Ishikawa (cell line): Measurements from ENCODE around the gene FOXA2.

Experiments
- CEBPB ChIP-seq: IDR thresholded peaks from 2 replicates; pipeline ENCODE4 v1.6.1; 2012
- CREB1 ChIP-seq: IDR thresholded peaks from 2 replicates; pipeline ENCODE4 v1.6.1; 2012; ENCODE audit warnings: low read depth
- EGR1 ChIP-seq: IDR thresholded peaks from 2 replicates; pipeline ENCODE4 v1.6.1; 2012
- EP300 ChIP-seq: IDR thresholded peaks from 2 replicates; pipeline ENCODE4 v1.6.1; 2012; ENCODE audit warnings: borderline replicate concordance
- FOXM1 ChIP-seq: IDR thresholded peaks from 2 replicates; pipeline ENCODE4 v1.6.1; 2012; ENCODE audit warnings: low read depth, borderline replicate concordance
- NFIC ChIP-seq: IDR thresholded peaks from 2 replicates; pipeline ENCODE4 v1.6.1; 2012
- RAD21 ChIP-seq: IDR thresholded peaks from 2 replicates; pipeline ENCODE4 v1.6.1; 2012; ENCODE audit warnings: low read depth
- TAF1 ChIP-seq: IDR thresholded peaks from 2 replicates; pipeline ENCODE4 v1.6.1; 2012; ENCODE audit warnings: low read depth, mild to moderate bottlenecking
- TCF12 ChIP-seq: IDR thresholded peaks from 2 replicates; pipeline ENCODE4 v1.6.1; 2012; ENCODE audit warnings: low read depth
- TEAD4 ChIP-seq: IDR thresholded peaks from 2 replicates; pipeline ENCODE4 v1.6.1; 2012
- YY1 ChIP-seq: IDR thresholded peaks from 2 replicates; pipeline ENCODE4 v1.6.1; 2012; ENCODE audit warnings: low read depth
- ZBTB7A ChIP-seq: IDR thresholded peaks from 2 replicates; pipeline ENCODE4 v1.6.1; 2012; ENCODE audit warnings: low read depth
- TF ChIP-seq, protein P1 (sequence below): IDR thresholded peaks from 2 replicates; pipeline ENCODE4 v1.6.1; 2012; ENCODE audit warnings: low read depth, mild to moderate bottlenecking
- TF ChIP-seq, protein P2 (sequence below): IDR thresholded peaks from 2 replicates; pipeline ENCODE4 v1.6.1; 2012
- TF ChIP-seq, protein P3 (sequence below): IDR thresholded peaks from 2 replicates; pipeline ENCODE4 v1.6.1; 2012

The FOXA2 gene

DNA sequence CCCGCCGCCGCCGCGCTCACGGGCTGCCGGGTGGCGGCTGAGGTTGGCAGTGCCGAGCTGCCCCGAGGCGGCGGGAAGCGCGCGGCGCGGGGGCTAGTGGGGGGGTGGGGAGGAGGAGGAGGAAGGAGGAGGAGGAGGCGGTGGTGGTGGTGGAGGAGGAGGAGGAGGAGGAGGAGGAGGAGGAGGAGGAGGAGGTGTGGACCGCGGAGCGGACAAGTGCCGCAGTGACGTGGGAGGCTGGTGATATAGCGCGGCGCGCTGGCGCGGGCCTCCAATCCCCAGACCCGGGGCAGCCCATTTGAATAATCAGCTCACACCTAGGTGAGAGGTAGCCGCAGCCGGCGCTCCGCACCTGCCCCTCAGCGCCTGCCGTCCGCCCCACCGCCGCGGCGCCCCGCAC lies at the start of gene FOXA2:
Gene FOXA2, minus strand, starts transcription at position 51 of the 400 bp plus-strand sequence. CDS start 294 bp downstream, outside the sequence.
- TF ChIP-seq FOXM1, result no peak
- no peak for TF ChIP-seq CREB1
- TF ChIP-seq, protein P1, sequence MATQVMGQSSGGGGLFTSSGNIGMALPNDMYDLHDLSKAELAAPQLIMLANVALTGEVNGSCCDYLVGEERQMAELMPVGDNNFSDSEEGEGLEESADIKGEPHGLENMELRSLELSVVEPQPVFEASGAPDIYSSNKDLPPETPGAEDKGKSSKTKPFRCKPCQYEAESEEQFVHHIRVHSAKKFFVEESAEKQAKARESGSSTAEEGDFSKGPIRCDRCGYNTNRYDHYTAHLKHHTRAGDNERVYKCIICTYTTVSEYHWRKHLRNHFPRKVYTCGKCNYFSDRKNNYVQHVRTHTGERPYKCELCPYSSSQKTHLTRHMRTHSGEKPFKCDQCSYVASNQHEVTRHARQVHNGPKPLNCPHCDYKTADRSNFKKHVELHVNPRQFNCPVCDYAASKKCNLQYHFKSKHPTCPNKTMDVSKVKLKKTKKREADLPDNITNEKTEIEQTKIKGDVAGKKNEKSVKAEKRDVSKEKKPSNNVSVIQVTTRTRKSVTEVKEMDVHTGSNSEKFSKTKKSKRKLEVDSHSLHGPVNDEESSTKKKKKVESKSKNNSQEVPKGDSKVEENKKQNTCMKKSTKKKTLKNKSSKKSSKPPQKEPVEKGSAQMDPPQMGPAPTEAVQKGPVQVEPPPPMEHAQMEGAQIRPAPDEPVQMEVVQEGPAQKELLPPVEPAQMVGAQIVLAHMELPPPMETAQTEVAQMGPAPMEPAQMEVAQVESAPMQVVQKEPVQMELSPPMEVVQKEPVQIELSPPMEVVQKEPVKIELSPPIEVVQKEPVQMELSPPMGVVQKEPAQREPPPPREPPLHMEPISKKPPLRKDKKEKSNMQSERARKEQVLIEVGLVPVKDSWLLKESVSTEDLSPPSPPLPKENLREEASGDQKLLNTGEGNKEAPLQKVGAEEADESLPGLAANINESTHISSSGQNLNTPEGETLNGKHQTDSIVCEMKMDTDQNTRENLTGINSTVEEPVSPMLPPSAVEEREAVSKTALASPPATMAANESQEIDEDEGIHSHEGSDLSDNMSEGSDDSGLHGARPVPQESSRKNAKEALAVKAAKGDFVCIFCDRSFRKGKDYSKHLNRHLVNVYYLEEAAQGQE, result no peak
- no peak for TF ChIP-seq TCF12
- TF ChIP-seq RAD21, result no peak
- no peak for TF ChIP-seq NFIC
- no peak for TF ChIP-seq YY1
- TF ChIP-seq, protein P2, sequence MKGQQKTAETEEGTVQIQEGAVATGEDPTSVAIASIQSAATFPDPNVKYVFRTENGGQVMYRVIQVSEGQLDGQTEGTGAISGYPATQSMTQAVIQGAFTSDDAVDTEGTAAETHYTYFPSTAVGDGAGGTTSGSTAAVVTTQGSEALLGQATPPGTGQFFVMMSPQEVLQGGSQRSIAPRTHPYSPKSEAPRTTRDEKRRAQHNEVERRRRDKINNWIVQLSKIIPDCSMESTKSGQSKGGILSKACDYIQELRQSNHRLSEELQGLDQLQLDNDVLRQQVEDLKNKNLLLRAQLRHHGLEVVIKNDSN, result no peak
- TF ChIP-seq EGR1, result no peak
- TF ChIP-seq CEBPB, result no peak
- no peak for TF ChIP-seq EP300
- no peak for TF ChIP-seq TEAD4
- no peak for TF ChIP-seq ZBTB7A

DNA sequence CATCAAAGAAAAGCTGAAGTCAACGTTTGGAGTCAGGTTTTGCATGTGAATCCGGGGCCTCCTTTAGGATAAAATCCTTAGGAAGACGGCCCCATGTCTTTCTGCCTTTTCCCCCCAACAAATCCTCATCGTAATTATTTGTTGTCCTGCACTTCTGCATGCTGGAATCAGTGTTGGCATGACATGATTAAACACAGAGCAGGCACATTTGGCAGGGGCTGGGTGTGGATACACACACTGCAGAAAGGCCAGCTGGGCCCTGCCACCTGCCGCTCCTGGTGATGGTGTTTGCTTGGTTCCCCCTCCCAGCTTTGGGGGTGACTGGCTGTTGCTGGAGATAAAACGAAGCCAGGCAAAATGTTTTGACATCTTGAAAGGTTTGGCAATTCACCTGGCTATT lies 46.3 kb upstream of the FOXA2 start:
- TF ChIP-seq EGR1, result no peak
- TF ChIP-seq RAD21, result no peak
- TF ChIP-seq NFIC, result no peak
- TF ChIP-seq, protein P2, result no peak
- TF ChIP-seq CREB1, result no peak
- no peak for TF ChIP-seq TEAD4
- no peak for TF ChIP-seq FOXM1
- no peak for TF ChIP-seq CEBPB
- TF ChIP-seq TAF1, result no peak
- TF ChIP-seq TCF12, result no peak
- TF ChIP-seq, protein P1, result no peak
- TF ChIP-seq YY1, result no peak
- TF ChIP-seq, protein P3, sequence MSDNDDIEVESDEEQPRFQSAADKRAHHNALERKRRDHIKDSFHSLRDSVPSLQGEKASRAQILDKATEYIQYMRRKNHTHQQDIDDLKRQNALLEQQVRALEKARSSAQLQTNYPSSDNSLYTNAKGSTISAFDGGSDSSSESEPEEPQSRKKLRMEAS, result no peak
- TF ChIP-seq EP300, result no peak

DNA sequence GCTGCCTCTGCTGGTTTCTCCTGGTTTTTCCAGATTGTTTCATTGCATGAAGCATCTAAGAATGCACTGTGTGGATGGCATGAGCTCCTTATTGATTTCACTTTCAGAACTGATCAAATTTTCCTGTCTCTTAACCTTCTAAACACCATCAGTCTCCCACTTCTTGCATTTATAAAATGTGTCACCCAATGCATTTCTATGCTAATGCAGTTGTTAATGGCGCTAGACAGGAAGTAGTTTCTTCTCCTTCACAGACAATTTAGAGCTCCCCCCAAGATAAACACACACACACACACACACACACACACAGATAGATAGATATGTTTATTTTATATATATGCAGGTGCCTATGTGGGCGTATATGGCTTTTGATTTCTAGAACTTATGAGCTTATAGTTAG lies 45.6 kb upstream of the FOXA2 start:
- TF ChIP-seq EP300 (no peak), CREB1 (no peak), FOXM1 (no peak), TCF12 (no peak), CEBPB (no peak), TAF1 (no peak), ZBTB7A (no peak), TEAD4 (no peak), NFIC (no peak), RAD21 (no peak), EGR1 (no peak), YY1 (no peak)
- TF ChIP-seq, protein P1, result no peak
- TF ChIP-seq, protein P3, result no peak
- TF ChIP-seq, protein P2, result no peak

DNA sequence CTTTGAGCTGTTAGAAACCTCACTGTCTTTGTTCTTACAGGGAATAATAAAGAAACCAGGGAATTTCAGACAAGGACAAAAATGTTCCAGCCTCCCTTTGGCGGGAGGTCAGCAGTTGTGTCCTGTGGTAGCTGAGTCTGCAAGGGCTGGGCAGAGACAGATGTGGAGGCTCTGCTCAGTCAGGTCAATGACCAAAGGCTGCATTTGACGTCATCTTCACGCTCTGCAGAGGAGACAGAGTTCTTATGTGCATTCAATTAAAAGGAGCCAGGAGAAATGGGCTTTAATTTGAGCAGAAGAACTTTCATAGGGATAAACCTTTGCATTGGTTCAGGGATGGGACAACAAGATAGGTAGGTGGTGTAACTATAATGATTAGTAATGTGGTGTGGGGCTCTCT lies 45.1 kb upstream of the FOXA2 start:
- no peak for TF ChIP-seq TCF12
- no peak for TF ChIP-seq TEAD4
- no peak for TF ChIP-seq CEBPB
- TF ChIP-seq YY1, result no peak
- TF ChIP-seq RAD21, result no peak
- TF ChIP-seq, protein P2, result no peak
- no peak for TF ChIP-seq TAF1
- no peak for TF ChIP-seq CREB1
- TF ChIP-seq, protein P3, result no peak
- TF ChIP-seq ZBTB7A, result no peak
- TF ChIP-seq NFIC, result no peak
